GM18520 (cell line): ENCODE measurements around the gene TET3.
A peak's percentile ranks its signal among the peaks of the same experiment; 100 is the strongest.

Source experiments
- ATAC-seq: cut with Tn5 transposase; IDR thresholded peaks from one replicate; pipeline ENCODE4 v1.9.1; 2021; ENCODE audit not compliant: unreplicated experiment

The TET3 gene

DNA sequence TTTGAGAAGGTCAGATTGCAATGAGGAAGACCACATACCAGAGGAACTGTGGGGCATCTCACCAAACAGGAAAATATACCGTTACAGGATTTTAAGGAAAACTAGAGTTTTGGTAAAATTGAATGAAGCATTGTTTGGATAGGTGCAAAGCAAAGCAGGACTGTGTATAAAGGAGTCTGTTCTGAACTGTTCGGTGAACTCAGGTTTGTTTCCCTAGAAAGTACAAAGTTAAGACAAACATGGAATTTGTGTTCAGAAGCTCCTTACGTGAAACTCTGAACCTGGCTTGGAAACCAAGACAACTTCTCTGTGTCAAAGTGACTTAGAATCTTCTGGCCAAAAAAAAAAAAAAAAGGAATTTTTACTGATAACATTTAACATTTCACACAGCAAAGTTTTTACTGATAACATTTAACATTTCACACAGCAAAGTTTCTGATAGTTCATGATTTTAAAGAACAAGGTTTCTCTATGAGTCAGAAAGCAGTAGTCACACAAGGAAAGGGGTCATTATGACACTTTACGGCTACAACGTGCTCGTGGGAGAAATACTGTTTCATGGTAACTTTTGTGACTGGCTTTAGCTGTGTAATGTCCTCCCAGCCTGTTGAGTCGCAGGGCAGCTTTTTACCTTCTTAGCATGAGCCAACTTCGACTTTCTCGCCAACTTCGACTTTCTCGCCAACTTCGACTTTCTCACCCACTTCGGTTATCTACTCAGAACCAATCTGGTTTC lies 21.2 kb upstream of the TET3 start:
- ATAC-seq, result peak; percentile 45

DNA sequence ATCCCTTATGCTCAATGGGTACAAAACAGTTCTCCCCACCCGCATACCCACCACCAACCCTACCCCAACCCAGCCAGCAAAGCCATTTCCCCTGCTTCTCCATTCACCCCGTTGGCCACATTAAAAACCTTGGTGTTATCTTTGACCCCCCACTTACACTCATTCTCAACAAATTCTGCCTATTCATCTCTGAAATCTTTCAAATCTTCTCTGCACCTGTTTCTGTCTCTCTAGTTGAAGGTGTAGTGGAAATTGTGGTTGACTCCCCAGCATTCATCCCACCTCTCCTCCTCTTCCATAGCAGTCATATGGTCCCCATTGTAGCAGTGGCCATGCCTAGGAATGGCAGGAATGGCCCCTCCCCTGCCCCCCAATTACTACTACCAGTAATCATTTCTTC lies 20.5 kb upstream of the TET3 start:
- ATAC-seq, result no peak

DNA sequence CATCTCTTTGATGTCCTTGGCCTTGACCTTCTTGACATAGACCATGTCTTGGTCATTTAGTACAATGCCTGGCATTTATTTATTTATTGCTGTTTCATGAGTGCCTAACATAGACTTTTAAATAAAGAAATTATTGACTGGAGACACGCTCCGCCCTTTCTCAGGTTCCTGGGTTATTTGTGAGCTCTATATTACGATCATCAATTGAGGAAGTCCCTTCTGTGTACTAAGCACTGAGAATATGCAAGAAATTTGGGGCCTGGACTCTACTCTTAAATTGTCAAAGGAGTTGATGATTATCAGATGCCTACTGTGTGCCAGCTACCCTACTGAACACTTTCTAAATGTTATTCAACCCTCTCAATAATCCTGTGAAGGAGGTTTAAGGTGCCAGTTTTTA lies 19.7 kb upstream of the TET3 start:
- ATAC-seq, result no peak

DNA sequence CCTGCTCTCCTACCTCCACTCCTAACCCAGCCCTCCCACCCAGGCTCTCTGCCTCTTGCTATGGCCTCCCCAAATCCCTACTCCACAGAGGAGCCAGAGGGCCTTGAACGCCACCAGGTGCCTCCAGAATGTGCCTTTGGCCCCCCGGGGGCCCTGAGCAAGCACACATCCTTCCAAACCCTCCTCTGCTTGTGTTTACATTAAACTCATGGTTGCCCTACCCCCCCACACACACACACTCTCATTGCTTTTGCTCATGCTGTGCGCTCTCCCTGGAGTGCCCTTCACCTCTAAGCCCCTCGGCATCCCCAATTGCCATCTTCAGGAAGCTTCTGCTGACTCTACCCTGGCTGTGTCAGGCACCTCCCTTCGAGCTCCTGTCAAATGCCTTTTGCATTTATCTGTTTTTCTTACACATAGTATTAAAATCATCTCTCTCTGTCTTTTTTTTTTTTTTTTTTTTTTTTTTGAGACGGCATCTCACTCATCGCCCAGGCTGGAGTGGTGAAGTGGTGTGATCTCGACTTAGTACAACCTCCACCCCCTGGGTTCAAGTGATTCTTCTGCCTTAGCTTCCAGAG lies 16.3 kb upstream of the TET3 start:
- no peak for ATAC-seq

DNA sequence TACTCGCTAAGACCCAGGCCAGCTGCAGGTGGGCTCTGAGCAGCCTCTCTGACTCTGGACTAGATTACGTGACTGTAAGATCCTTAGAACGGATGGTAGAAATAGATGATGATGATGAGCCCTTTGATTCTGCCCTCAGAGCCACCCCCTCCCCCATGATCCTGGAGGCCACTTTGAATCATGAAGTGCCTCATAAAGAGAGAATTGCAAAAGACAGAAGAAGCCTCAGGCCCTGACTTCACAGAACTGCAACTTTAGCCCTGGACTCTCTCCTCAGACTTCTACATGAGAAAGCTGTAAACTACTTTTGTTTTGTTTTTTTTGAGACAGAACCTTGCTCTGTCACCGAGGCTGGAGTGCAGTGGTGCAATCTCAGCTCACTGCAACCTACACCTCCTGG lies 15.4 kb upstream of the TET3 start:
- ATAC-seq, result no peak

DNA sequence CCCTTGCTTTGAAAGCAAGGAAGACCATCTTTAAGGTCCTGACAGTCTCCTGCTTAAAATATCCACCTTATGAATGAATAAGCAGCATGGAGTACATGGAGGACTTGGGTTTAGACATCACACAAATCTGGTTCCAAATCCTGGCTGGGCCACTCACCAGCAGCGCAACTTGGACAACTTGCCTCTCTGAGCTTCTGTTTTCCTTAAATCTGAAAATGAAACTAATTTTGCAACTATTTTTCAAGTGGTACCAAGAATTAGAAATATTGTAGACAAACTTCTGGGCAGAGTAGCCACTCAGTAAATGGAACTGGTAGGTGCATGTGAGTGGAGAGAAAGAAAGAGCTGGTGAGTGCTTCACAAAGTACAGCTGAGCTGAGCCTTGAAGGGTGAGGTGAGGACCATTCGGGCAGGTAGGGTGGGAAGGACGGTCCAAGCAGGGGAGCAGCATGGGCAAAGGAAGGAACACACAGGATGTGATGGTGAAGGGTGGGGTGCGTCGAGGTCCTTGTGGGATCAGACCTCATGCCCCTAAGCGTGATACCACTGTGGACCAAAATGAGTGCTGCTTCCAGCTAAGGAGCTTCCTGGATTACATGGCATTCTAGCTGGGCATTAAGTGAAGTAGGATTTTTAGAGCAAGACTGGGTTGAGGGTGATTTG lies 14.4 kb upstream of the TET3 start:
- no peak for ATAC-seq

DNA sequence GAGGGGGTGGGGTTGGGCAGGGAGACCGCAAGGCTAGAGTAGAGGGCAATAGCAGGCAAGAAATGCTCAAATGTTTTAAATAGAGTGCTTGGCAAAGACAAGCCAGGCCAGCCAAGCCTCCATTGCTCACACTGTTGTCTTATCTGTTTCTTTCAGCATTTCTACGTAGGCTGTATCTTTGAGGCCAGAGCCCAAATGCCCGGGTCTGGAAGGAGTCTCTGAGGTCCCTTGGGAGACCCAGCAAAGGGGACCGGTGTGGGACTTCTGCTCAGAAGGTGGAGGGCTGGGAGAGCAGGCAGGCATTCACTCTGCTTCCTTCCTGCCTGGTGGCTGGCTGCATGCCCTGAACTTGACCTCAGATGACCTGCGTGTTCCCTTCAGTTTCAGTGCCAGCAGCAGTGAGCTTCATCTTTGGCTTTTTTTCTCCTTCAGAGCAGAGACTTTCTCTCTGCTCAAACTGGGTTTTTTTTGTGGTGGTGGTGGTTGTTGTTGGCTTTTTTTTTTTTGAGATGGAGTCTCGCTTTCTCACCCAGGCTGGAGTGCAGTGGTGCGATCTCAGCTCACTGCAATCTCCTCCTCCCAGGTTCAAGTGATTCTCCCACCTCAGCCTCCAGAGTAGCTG lies 13.7 kb upstream of the TET3 start:
- peak; percentile 90 for ATAC-seq

DNA sequence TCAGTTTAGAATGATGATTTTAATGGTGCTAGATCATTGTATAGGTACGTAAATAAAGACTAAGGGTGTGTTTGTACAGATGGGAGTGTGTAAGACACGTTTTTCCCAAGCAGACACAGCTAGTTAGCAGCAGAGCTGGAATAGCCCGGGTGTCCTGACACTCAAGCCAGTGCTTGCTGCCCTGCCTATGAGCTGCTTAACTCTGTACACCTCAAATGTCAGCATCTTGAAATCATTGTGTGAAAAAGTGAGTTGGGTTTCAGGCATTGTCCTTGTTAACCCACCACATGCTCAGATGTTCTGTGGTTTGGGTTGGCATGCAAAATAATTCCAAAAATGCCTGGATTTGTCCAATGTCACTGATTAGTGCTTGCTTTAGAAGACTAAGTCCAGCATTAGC lies 13.0 kb upstream of the TET3 start:
- ATAC-seq, result no peak

DNA sequence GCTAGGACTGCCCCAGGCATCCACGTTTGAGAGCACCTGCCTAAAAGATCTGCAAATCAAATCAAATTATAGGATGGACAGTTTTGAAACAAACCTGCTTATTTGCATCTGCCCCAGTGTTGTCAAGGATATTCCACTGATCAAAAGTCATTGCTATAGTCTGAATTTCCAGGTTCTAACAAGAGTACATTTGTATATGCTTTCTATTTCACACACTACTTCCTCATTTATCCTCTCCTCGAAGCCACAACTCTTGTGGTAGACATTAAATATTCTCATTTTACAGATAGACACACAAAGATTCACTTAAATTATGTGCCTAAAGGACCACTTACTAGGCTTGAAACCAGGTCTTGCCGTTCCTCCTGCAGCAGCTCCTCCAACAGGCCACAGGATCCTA lies 11.9 kb upstream of the TET3 start:
- no peak for ATAC-seq

DNA sequence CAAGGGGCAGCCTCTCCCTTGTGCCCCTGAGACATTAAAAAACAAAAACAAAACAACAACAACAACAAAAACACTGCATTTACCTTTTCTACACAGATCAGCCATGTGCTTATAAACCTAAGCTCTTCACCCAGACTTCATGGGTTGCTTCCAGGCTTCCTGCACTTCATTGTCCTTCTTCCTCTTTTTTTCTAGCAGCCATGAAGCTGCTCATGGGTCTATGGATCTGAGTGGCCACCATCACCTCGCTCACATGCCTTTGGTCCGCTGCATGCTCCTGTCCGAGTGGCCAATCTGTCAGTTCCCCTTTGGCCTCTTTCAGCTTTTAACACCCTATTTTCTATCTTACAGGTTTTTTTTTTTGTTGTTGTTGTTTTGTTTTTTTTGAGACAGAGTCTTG lies 9.0 kb upstream of the TET3 start:
- ATAC-seq, result no peak

DNA sequence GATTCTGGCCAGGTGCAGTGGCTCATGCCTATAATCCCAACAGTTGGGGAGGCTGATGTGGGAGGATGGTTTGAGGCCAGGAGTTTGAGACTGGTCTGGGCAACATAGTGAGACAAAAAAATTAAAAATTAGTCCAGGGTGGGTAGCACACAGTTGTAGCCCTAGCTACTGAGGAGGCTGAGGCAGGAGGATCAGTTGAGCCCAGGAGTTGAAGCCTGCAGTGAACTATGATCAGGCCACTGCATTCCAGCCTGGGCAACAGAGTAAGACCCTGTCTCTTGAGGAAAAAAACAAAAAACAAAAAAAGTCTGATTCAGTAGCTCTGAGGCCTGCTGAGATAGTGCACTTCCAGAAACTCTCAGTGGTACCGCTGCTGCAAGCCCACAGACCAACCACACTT lies 7.9 kb upstream of the TET3 start:
- ATAC-seq, result no peak

DNA sequence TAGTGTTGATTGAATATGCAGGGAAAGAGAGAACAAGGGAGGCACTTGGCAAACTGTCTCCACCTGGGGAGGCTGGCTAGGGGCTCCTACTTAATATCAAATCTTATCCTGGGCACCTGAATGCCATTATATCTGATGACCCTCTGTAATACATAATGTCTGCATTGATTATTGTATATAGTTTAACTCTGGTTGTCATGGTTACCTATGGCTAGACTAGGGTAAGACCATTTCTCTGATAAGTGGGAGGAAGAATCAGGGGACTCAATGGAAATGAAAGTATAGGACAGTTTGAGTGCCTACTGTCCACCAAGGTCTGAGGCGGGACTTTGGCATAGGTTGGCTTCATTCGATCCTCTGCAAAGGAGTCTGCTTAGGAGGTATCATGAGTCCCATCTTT lies 7.2 kb upstream of the TET3 start:
- no peak for ATAC-seq

DNA sequence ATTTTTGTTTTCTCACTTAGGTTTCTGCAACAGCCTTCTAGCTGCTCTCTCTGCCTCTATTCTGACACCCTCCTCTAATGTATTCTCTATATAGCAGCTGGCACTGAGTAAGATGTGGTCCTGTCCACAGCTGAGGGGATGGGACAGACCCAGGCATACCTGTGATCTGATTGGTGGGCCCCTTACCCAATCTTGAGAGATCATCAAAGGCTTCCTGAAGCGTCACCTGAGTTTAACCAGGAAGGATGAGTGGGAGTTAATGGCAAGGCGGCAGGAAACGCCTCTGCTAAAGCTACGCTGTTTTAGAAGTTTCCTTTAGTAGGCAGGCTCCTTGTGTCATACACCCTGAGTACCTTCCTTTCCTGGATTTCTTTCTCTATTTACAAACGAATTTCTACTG lies 5.7 kb upstream of the TET3 start:
- no peak for ATAC-seq

DNA sequence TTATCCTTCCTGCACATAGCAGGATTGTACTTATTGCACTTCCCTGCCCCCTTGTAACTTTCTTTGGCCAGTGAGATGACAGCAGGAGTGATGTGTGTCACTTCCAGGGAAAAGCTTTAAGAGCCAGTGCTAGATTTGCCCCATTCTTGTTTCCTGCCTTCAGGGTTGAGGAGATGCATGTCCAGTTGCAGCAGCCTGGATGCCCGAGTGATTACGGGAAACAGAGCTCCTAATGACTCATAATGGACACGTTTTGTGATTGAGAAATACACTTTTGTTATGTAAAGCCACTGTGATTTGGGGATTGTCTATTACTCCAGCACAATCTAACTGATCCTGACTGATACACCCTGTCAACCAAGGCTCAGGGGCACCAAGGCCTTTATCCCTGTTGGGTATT lies 5.0 kb upstream of the TET3 start:
- ATAC-seq, result no peak

DNA sequence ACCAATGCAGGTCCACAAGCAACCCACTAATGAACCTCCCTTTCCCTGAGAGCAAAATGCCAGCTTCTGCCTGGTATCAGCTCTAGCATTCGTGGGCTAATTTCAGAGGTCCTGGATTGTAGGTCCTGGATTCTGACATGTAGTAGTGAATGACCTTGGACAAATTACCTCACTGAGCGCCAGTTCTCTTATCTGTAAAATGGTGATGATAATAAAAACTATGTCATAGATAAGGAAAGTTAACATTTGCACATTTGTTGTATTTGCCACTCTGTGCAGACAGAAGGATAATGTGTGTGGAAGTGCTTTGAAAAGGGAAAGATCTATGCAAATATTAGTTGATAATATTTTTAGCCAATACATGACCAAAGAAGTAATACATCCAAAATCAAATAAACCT lies 4.1 kb upstream of the TET3 start:
- ATAC-seq, result no peak

DNA sequence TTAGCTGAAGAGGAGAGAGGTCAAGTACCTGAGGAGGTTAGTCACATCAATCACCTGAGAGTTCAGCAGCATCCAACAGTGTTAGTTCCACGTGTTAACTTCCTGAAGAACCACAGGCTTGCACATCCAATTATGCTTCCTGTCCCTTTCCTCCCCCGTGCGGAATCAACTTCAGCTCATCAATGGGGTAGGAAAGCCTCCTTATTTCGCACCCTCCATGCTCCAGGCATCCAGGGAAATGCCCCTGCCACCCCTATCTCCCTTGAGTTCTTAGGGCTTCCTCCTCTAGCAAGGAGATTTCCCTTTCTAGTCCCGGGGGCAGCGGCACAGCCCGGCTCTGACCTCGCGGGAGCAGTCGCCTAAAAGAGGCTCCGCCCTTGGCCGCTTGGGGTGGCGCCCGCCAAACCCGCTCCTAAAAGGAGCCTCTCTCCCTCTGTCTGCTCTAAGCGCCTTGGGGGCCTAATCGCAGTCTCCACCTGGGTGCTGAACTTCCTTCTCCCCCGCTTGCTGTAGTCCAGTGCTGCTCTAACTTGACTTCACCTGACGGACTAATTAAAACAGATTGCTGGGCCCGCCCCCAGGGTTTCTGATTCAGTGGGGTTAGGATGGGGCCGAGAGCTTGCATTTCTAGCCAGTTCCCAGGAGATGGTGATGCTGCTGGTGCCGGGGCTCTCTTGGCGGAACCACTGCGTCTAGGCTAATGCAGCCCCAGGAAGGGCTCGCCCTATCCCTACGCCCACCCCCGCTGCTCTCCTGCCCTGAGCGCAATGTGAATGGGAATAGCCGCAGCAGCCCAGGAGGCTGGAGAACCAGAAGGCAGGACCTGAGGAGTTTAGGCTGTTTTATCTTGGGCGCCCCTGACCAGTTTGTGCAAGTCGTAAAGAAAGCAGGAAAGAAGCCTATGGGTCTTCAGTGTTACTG lies 3.4 kb upstream of the TET3 start:
- ATAC-seq, result no peak

DNA sequence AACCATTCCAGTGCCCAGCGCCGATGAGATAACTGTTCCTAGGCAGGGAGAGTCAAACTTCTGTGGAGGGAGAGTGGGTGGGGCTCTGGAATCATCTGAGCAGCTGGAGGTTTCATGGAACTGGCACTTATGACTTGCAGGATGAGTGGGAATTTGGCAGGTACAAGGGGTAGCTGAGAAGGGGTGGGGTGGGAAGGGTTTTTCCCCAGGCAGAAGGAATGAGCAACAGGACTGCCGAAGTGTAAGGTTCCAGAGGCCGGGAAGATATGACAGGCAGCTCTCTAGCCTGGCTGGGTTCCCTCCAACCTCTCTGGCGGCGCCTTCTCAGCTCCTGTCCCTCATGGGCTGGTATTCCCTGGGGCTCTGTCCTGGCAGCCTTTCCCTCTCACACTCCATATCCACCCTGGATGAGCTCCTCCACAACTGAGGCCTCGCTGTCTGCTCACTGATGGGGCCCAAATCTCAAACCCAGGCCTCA lies 2.5 kb upstream of the TET3 start:
- no peak for ATAC-seq

DNA sequence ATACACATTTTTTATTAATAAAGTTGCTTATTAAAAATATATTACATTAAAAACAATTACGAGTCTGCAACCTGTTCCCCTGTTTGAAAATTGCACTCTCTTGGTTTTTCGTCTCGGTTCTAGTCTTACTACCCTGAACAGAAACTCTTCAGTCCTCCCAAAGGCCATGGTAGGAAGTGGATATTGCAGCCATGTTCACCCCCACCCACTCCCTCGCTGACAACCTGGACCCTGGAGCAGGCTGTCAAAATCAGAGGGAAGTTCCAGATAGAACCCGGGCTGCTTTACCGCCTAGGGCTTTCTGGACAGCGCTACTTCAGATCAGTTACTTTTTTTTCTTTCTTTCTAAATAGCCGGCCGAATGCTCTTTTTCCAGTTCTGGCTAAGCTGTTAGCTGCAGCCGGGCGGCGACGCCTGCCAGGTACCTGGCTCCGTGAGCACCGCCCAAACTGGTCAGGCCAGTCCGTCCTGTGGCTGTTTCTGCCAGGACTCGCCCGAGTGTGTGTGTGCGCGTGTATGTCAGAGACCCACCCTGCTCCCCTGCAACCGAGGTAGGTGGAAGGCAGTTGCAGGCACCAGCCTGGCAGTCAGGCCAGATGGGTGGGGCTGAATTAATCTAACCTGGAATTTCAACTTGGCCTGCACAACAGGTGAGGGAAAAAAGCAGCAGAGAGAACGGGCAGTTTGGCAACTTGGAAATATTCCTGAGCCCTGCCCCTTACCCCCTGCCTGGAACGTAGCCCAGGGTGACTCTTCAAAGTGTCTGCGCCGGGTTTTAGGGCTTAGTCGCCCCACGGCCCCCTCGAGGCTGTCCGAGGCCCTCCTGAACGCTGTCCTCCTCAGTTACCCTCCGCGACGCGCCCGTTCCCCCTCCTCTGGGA lies 1.1 kb upstream of the TET3 start:
- ATAC-seq, result no peak

DNA sequence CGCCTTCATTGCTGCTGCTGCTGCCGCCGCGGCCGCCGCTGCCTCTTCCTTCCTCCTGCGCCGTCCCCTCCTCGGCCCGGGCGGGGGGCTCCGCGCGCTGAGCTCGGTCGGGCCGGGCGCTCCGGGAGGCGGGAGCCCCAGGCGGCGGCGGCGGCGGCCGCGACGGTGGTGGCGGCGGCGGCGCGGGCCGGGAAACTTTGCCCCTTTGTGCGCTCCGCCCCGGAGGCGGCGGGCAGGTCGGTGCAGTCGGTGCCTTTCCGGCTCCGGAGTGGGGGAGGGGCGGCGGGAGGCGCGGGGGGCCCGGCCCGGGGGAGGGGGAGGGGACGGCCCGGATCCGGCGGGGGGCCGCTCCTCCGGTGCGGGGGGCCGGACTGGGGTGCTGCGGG lies 205 bp downstream of the TET3 start:
- ATAC-seq, result peak; percentile 8
